ENCODE measurements around the gene EPHB2.

GRCh38 chr1:22957066-22957465 lies 246.4 kb downstream of the EPHB2 start:
- TF ChIP-seq POLR2A (IDR thresholded peaks at IDR 0.05) (no peak), EP300 (IDR thresholded peaks at IDR 0.05) (no peak)
